Suprapubic skin (tissue), 4 donors: ENCODE results near the gene ST8SIA5.

Experiments
- EP300 ChIP-seq: sonication (generic); formaldehyde crosslinking; IDR thresholded peaks from one replicate; pipeline ENCODE4 v1.6.1; 2017; ENCODE audit warnings: antibody characterized with exemption
- POLR2A ChIP-seq, 2 donors: fragments of 450-650 bp; IDR thresholded peaks; one replicate each; pipeline ENCODE4 v1.6.1; 2017; ENCODE audit warnings: antibody characterized with exemption in 2 of 2, mild to moderate bottlenecking in 2 of 2, moderate library complexity in 2 of 2
- POLR2AphosphoS5 ChIP-seq, 3 donors: sonication (generic); formaldehyde crosslinking; IDR thresholded peaks; one replicate each; pipeline ENCODE4 v1.6.1; 2017; ENCODE audit warnings: antibody characterized with exemption in 3 of 3
- TF ChIP-seq, protein P1 (sequence below), 2 donors: fragments of 200-600 bp in 1 of 2; fragments of 450-650 bp in 1 of 2; sonication (generic) in 1 of 2; IDR thresholded peaks; one replicate each; pipeline ENCODE4 v1.5.1; 2016 to 2019; ENCODE audit warnings: antibody characterized with exemption in 2 of 2, mild to moderate bottlenecking in 1 of 2, moderate library complexity in 1 of 2

GRCh38 chr18:46705521-46705920 lies 51.3 kb downstream of the ST8SIA5 start:
- TF ChIP-seq, protein P1, sequence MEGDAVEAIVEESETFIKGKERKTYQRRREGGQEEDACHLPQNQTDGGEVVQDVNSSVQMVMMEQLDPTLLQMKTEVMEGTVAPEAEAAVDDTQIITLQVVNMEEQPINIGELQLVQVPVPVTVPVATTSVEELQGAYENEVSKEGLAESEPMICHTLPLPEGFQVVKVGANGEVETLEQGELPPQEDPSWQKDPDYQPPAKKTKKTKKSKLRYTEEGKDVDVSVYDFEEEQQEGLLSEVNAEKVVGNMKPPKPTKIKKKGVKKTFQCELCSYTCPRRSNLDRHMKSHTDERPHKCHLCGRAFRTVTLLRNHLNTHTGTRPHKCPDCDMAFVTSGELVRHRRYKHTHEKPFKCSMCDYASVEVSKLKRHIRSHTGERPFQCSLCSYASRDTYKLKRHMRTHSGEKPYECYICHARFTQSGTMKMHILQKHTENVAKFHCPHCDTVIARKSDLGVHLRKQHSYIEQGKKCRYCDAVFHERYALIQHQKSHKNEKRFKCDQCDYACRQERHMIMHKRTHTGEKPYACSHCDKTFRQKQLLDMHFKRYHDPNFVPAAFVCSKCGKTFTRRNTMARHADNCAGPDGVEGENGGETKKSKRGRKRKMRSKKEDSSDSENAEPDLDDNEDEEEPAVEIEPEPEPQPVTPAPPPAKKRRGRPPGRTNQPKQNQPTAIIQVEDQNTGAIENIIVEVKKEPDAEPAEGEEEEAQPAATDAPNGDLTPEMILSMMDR (IDR thresholded peaks at IDR 0.05) = no peak
- TF ChIP-seq POLR2A (IDR thresholded peaks at IDR 0.05) (no peak), POLR2AphosphoS5 (IDR thresholded peaks at IDR 0.05) (no peak), EP300 (no peak)
